Melanocyte of skin (primary cell): ENCODE results near the gene CAMKK2. TPM values are rescaled to one million over a fixed set of nuclear protein-coding genes. Genes with fewer than 3 reads are reported as not detected.

ENCODE experiments used
- total RNA-seq, 2 donors: library from RNA; depleted of rRNA; stranded (reverse); fragments of >200 nt; gene quantifications; 2 replicates each; pipeline ENCODE4 v1.2.3, GENCODE V29; 2012

Gene CAMKK2
- total RNA-seq = 10 to 100 TPM; 13.1 to 14.7 TPM

DNA sequence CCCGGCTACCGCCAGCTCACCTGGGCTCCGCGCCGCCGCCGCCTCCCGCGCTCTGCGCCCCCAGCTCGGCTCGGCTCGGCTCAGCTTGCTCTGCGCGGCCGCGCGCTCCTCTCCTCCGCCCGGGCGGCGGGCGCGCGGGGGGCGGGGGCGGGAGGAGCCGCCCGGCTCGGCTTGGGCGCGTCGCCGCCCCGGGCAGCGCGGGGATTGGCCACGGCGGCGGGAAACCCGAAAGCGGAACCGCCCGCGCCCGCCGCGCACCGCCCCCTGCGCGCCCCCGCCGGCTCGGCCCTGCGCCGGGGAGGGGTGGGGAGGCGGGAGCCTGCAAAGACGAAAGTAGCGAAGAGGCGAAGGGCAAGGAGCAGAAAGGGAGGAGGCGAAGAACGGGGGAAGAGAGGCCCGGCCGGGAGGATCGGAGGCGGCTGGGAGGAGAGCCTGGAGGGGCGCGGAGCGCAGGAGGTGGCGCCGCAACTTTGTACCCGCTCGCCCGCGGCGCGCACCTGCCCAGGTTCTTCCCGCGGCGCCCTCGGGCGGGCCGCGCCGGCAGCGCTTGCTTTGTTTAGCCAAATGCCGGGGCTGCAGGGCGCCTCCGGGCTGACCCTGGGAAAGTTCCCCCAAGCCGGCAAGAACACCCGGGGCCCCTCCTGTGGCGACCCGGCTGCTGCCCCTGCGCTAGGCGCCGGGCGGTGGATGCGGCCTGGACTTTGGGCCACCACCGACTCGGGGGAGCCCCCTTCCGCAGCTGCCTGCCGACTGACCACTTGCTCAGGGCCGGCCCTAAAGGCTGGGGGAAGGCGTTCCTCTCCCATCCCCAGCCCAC is at the start of gene CAMKK2:
CAMKK2 (minus strand) TSS at position 92 of the 817 bp plus-strand sequence. CDS start 22,183 bp downstream, outside the sequence.

GRCh38 chr12:121209624-121210572 is 86.6 kb downstream of the CAMKK2 start, which contains the start of gene P2RX4:
Gene P2RX4, plus strand, starts transcription at chr12:121210129. Its CDS starts 36 bp downstream, at chr12:121210165.

Other genes with a start within 250 kb of the CAMKK2 start
- gene P2RX7, start 163.8 kb downstream of the CAMKK2 start, total RNA-seq = 10 to 100 TPM; 17.0 to 38.5 TPM
- 10 to 100 TPM; 28.0 to 35.4 TPM for gene P2RX4, start 86.6 kb downstream of the CAMKK2 start, total RNA-seq
- gene ANAPC5, start 55.7 kb upstream of the CAMKK2 start, total RNA-seq = 100 to 1,000 TPM; 164 to 180 TPM
- 10 to 100 TPM; 38.5 to 63.6 TPM for gene RNF34, start 103.4 kb upstream of the CAMKK2 start, total RNA-seq